Tibial artery (tissue), 4 donors: ENCODE measurements around the gene PCDHGA4.

Experiments used
- DNase-seq, 2 donors: peaks; one replicate each; pipeline ENCODE4 v3.0.0-alpha.2; 2019
- H3K27ac ChIP-seq, 2 donors: fragments of 200-600 bp; sonication (generic) in 1 of 2; 1 replicate in 1 of 2; 2 replicates in 1 of 2; pipeline ENCODE4 v1.5.1; 2018 to 2019; ENCODE audit warnings: mild to moderate bottlenecking in 1 of 2
- H3K27me3 ChIP-seq, 2 donors: fragments of 200-600 bp; sonication (generic) in 1 of 2; one replicate each; pipeline versions ENCODE4 v1.5.1 to v1.6.0; 2016 to 2019
- H3K36me3 ChIP-seq, 3 donors: fragments of 200-600 bp; sonication (generic) in 2 of 3; one replicate each; pipeline ENCODE4 v1.5.1; 2016 to 2019; ENCODE audit warnings: mild to moderate bottlenecking in 2 of 3
- H3K4me1 ChIP-seq, 4 donors: fragments of 200-600 bp; sonication (generic) in 2 of 4; 1 replicate in 3 of 4; 2 replicates in 1 of 4; pipeline ENCODE4 v1.5.1; 2016 to 2019
- H3K4me3 ChIP-seq, 2 donors: fragments of 200-600 bp; sonication (generic) in 1 of 2; 1 replicate in 1 of 2; 2 replicates in 1 of 2; pipeline ENCODE4 v1.5.1; 2018 to 2019; ENCODE audit warnings: mild to moderate bottlenecking in 2 of 2
- H3K9me3 ChIP-seq, 3 donors: fragments of 200-600 bp; sonication (generic) in 1 of 3; one replicate each; pipeline ENCODE4 v1.5.1; 2016 to 2019
- CTCF ChIP-seq, 2 experiments: fragments of 200-600 bp in 1 of 2; fragments of 450-650 bp in 1 of 2; IDR thresholded peaks; one replicate each; pipeline ENCODE4 v1.5.1; 2017 to 2019; ENCODE audit warnings: antibody characterized with exemption in 2 of 2, mild to moderate bottlenecking in 1 of 2, moderate library complexity in 1 of 2
- intact Hi-C: fragments of 100-400 bp; cut with DNase I; formaldehyde crosslinking; loops from one replicate; pipeline ENCODE4 v1.15.0; 2023; ENCODE audit warnings: low total_unique reads

PCDHGA4 gene

GRCh38 chr5:141363952-141364660 is 9.3 kb downstream of the PCDHGA4 start, which contains the start of gene PCDHGA5:
Gene PCDHGA5 (plus strand): TSS chr5:141364162. CDS start chr5:141364331, 169 bp downstream.
- no peak for TF ChIP-seq CTCF (IDR thresholded peaks at IDR 0.05)
- Histone ChIP-seq H3K27me3 (peaks cover 0 to 3% of the 10 kb centered on the region in 2 donors), H3K4me3 (peak within 1 kb of the TSS; percentile 14 to 29), H3K27ac (no peak within 1 kb of the TSS), H3K4me1 (no peaks in the 10 kb centered on the region), H3K9me3 (peaks cover 21 to 98% (median 84%) of the 10 kb centered on the region in 3 donors), H3K36me3 (peaks cover 0 to 34% (median 34%) of the 10 kb centered on the region in 3 donors)
- no peak for DNase-seq
- intact Hi-C loops: no loop called here

- TF ChIP-seq CTCF (IDR thresholded peaks at IDR 0.05): no peak
- no peak for DNase-seq
- Histone ChIP-seq H3K4me3 (no peak overlapping the region), H3K36me3 (peaks cover 0 to 46% (median 37%) of the 10 kb centered on the region in 3 donors), H3K4me1 (no peaks in the 10 kb centered on the region), H3K27ac (no peak overlapping the region), H3K27me3 (peaks cover 0 to 3% of the 10 kb centered on the region in 2 donors), H3K9me3 (peaks cover 21 to 98% (median 87%) of the 10 kb centered on the region in 3 donors)
- intact Hi-C loops: no loop called here
Measured at GRCh38 chr5:141366016-141366896, 11.4 kb downstream of the PCDHGA4 start.

- H3K9me3 ChIP-seq: peaks cover 17 to 99% (median 89%) of the 10 kb centered on the region in 3 donors
- DNase-seq: peak in 1 of 2 donors; percentile 37
- H3K27me3 ChIP-seq: no peaks in the 10 kb centered on the region
- H3K4me3 ChIP-seq: peak within 1 kb of the TSS; percentile 28 to 35
- no peaks in the 10 kb centered on the region for H3K4me1 ChIP-seq
- peak in 1 of 2 experiments; percentile 28 for TF ChIP-seq CTCF (IDR thresholded peaks at IDR 0.05)
- intact Hi-C loops: no loop called here
- H3K27ac ChIP-seq: no peak within 1 kb of the TSS
- peaks cover 0 to 67% (median 41%) of the 10 kb centered on the region in 3 donors for H3K36me3 ChIP-seq
Measured at GRCh38 chr5:141369994-141370848, 15.4 kb downstream of the PCDHGA4 start, which contains the start of gene PCDHGB3. Gene PCDHGB3 (plus strand): TSS chr5:141370242. CDS start chr5:141370395, 153 bp downstream.

GRCh38 chr5:141371572-141372475 is 17.0 kb downstream of the PCDHGA4 start:
- no peak for DNase-seq
- H3K9me3 ChIP-seq: peaks cover 6 to 99% (median 90%) of the 10 kb centered on the region in 3 donors
- no peaks in the 10 kb centered on the region for H3K27me3 ChIP-seq
- no peak for TF ChIP-seq CTCF (IDR thresholded peaks at IDR 0.05)
- H3K4me1 ChIP-seq: no peaks in the 10 kb centered on the region
- no peak overlapping the region for H3K27ac ChIP-seq
- intact Hi-C loops: no loop called here
- peaks cover 0 to 57% (median 53%) of the 10 kb centered on the region in 3 donors for H3K36me3 ChIP-seq
- no peak overlapping the region for H3K4me3 ChIP-seq
